Neutrophil (primary cell): ENCODE results near the gene CDK6.

ENCODE experiments used
- H3K27ac ChIP-seq: fragments of 200-600 bp; sonication (generic); 2 replicates; pipeline ENCODE4 v1.5.1; 2016; ENCODE audit warnings: mild to moderate bottlenecking, moderate library complexity
- H3K27me3 ChIP-seq: fragments of 200-600 bp; sonication (generic); 2 replicates; pipeline ENCODE4 v1.6.0; 2016; ENCODE audit warnings: mild to moderate bottlenecking
- H3K36me3 ChIP-seq: fragments of 200-600 bp; sonication (generic); 2 replicates; pipeline ENCODE4 v1.5.1; 2017
- H3K4me1 ChIP-seq, 2 experiments: fragments of 200-600 bp in 1 of 2; sonication (generic) in 1 of 2; 1 replicate in 1 of 2; 2 replicates in 1 of 2; pipeline versions ENCODE4 v1.5.1 to v1.6.1; 2013 to 2016; ENCODE audit warnings: low read depth in 1 of 2, low read length in 1 of 2, mild to moderate bottlenecking in 1 of 2, moderate library complexity in 1 of 2; ENCODE audit not compliant: control insufficient read depth in 1 of 2, insufficient read depth in 1 of 2
- H3K4me3 ChIP-seq, 2 experiments: fragments of 200-600 bp in 1 of 2; sonication (generic) in 1 of 2; 1 replicate in 1 of 2; 2 replicates in 1 of 2; pipeline ENCODE4 v1.5.1; 2013 to 2016; ENCODE audit warnings: low read depth in 1 of 2, low read length in 1 of 2, mild to moderate bottlenecking in 1 of 2, moderate library complexity in 1 of 2
- H3K9me3 ChIP-seq: fragments of 200-600 bp; sonication (generic); 2 replicates; pipeline ENCODE4 v1.5.1; 2016
- CTCF ChIP-seq: fragments of 200-600 bp; sonication (generic); IDR thresholded peaks from 2 replicates; pipeline ENCODE4 v1.5.1; 2016; ENCODE audit warnings: antibody characterized with exemption

The CDK6 gene

GRCh38 chr7:92730808-92731207, 105.6 kb downstream of the CDK6 start:
- Histone ChIP-seq H3K9me3 (no peaks in the 10 kb centered on the region), H3K4me3 (no peak overlapping the region), H3K27ac (peak overlapping the region; percentile 45), H3K36me3 (no peaks in the 10 kb centered on the region), H3K27me3 (no peaks in the 10 kb centered on the region), H3K4me1 (peaks cover 25 to 40% of the 10 kb centered on the region in 2 experiments)
- TF ChIP-seq CTCF = no peak

- Histone ChIP-seq H3K36me3 (no peaks in the 10 kb centered on the region), H3K4me1 (peaks cover 33 to 47% of the 10 kb centered on the region in 2 experiments), H3K9me3 (no peaks in the 10 kb centered on the region), H3K27ac (no peak overlapping the region), H3K4me3 (no peak overlapping the region), H3K27me3 (no peaks in the 10 kb centered on the region)
- no peak for TF ChIP-seq CTCF
These were observed 106.6 kb downstream of the CDK6 start for GRCh38 chr7:92729751-92730150.

GRCh38 chr7:92729172-92729571, 107.2 kb downstream of the CDK6 start:
- Histone ChIP-seq H3K36me3 (no peaks in the 10 kb centered on the region), H3K4me1 (peaks cover 38 to 51% of the 10 kb centered on the region in 2 experiments), H3K27ac (no peak overlapping the region), H3K4me3 (no peak overlapping the region), H3K9me3 (no peaks in the 10 kb centered on the region), H3K27me3 (no peaks in the 10 kb centered on the region)
- no peak for TF ChIP-seq CTCF

GRCh38 chr7:92727755-92728154, 108.6 kb downstream of the CDK6 start:
- no peak for TF ChIP-seq CTCF
- Histone ChIP-seq H3K27ac (no peak overlapping the region), H3K4me3 (no peak overlapping the region), H3K36me3 (no peaks in the 10 kb centered on the region), H3K9me3 (no peaks in the 10 kb centered on the region), H3K27me3 (no peaks in the 10 kb centered on the region), H3K4me1 (peaks cover 52 to 64% of the 10 kb centered on the region in 2 experiments)

- no peaks in the 10 kb centered on the region for H3K27me3 ChIP-seq
- H3K27ac ChIP-seq = peak overlapping the region; percentile 12
- no peaks in the 10 kb centered on the region for H3K36me3 ChIP-seq
- no peaks in the 10 kb centered on the region for H3K9me3 ChIP-seq
- no peak for TF ChIP-seq CTCF
- H3K4me1 ChIP-seq = peaks cover 41 to 59% of the 10 kb centered on the region in 2 experiments
- no peak overlapping the region for H3K4me3 ChIP-seq
These were observed 111.0 kb downstream of the CDK6 start for GRCh38 chr7:92725161-92725925.
